Osteoblast (primary cell): Measurements from ENCODE around the gene NFKBIL1. TPM values are rescaled to one million over a fixed set of nuclear protein-coding genes. Genes with fewer than 3 reads are reported as not detected.
A peak's percentile ranks its signal among the peaks of the same experiment; 100 is the strongest.

ENCODE experiments used
- DNase-seq: peaks from one replicate; pipeline ENCODE4 v3.0.0; 2011; ENCODE audit warnings: low spot score, mixed read lengths; ENCODE audit not compliant: insufficient read length; ENCODE audit errors: missing footprints
- H2AFZ ChIP-seq: 2 replicates; pipeline ENCODE4 v1.6.0; 2011; ENCODE audit warnings: mild to moderate bottlenecking, low read length
- H3K27ac ChIP-seq: 2 replicates; pipeline ENCODE4 v1.5.1; 2011; ENCODE audit warnings: mild to moderate bottlenecking, low read depth, low read length, moderate library complexity
- H3K27me3 ChIP-seq: 2 replicates; pipeline ENCODE4 v1.6.0; 2012; ENCODE audit warnings: mild to moderate bottlenecking, control low read depth, inconsistent platforms, low read length, moderate library complexity; ENCODE audit not compliant: insufficient read depth
- H3K36me3 ChIP-seq: 2 replicates; pipeline ENCODE4 v1.5.1; 2011; ENCODE audit warnings: mild to moderate bottlenecking, low read length, control low read depth, moderate library complexity; ENCODE audit not compliant: insufficient read depth
- H3K4me1 ChIP-seq: 2 replicates; pipeline ENCODE4 v1.5.1; 2011; ENCODE audit warnings: mild to moderate bottlenecking, low read length, control low read depth, moderate library complexity; ENCODE audit not compliant: insufficient read depth
- H3K4me2 ChIP-seq: 2 replicates; pipeline ENCODE4 v1.6.0; 2011; ENCODE audit warnings: mild to moderate bottlenecking, low read length; ENCODE audit not compliant: insufficient read depth
- H3K4me3 ChIP-seq: fragments of 200-600 bp; sonication (generic); 3 replicates; pipeline ENCODE4 v1.5.1; 2012; ENCODE audit warnings: mild to moderate bottlenecking, low read length, inconsistent platforms; ENCODE audit not compliant: insufficient read depth
- H3K79me2 ChIP-seq: 2 replicates; pipeline ENCODE4 v1.6.0; 2012; ENCODE audit warnings: mild to moderate bottlenecking, low read length, control low read depth, inconsistent platforms; ENCODE audit not compliant: insufficient read depth
- H3K9me3 ChIP-seq: 2 replicates; pipeline ENCODE4 v1.5.1; 2011; ENCODE audit warnings: low read depth, low read length, control low read depth
- H4K20me1 ChIP-seq: 2 replicates; pipeline ENCODE4 v1.6.0; 2012; ENCODE audit warnings: mild to moderate bottlenecking, low read length, control low read depth; ENCODE audit not compliant: insufficient read depth
- CTCF ChIP-seq: IDR thresholded peaks from 2 replicates; pipeline ENCODE4 v1.5.1; 2011; ENCODE audit warnings: mild to moderate bottlenecking, low read depth, low read length, moderate library complexity; ENCODE audit errors: extremely low read depth
- total RNA-seq: library from RNA; depleted of rRNA; stranded (reverse); fragments of >200 nt; gene quantifications from 2 replicates; pipeline ENCODE4 v1.2.3, GENCODE V29; 2012

Gene NFKBIL1
- total RNA-seq, 1 donor: 56.8 TPM

DNA sequence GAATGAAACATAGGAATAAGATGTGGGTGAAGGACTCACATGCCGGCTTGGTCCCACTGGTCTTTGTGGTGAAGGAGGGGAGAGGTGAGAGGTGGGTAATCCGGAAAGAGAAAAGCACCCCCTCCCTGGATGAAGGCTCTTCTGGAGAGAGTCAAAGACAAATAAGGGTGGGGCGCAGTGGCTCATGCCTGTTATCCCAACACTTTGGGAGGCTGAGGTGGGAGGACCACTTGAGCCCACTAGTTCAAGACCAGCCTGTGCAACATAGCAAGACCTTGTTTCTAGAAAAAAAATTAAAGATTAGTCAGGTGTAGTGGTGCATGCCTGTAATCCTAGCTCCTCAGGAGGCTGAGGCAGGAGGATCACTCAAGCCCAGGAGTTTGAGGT lies 31.7 kb downstream of the NFKBIL1 start:
- Histone ChIP-seq H3K27me3 (no peaks in the 10 kb centered on the region), H3K9me3 (no peaks in the 10 kb centered on the region), H3K4me3 (no peak overlapping the region), H3K79me2 (no peaks in the 10 kb centered on the region), H4K20me1 (no peaks in the 10 kb centered on the region), H2AFZ (no peak overlapping the region), H3K4me2 (no peak overlapping the region), H3K36me3 (no peaks in the 10 kb centered on the region), H3K4me1 (peaks cover 14% of the 10 kb centered on the region), H3K27ac (no peak overlapping the region)
- TF ChIP-seq CTCF: no peak
- DNase-seq: no peak

GRCh38 chr6:31579546-31580437 lies 32.4 kb downstream of the NFKBIL1 start:
- no peak for TF ChIP-seq CTCF
- H3K27ac ChIP-seq: no peak overlapping the region
- peak overlapping the region; percentile 98 for H2AFZ ChIP-seq
- H3K4me3 ChIP-seq: no peak overlapping the region
- H4K20me1 ChIP-seq: no peaks in the 10 kb centered on the region
- DNase-seq: no peak
- H3K9me3 ChIP-seq: no peaks in the 10 kb centered on the region
- peak overlapping the region; percentile 97 for H3K4me2 ChIP-seq
- H3K79me2 ChIP-seq: no peaks in the 10 kb centered on the region
- no peaks in the 10 kb centered on the region for H3K36me3 ChIP-seq
- H3K4me1 ChIP-seq: peaks cover 14% of the 10 kb centered on the region
- H3K27me3 ChIP-seq: no peaks in the 10 kb centered on the region

- Histone ChIP-seq H3K36me3 (no peaks in the 10 kb centered on the region), H3K4me3 (peak overlapping the region; percentile 95), H4K20me1 (no peaks in the 10 kb centered on the region), H3K4me2 (peak overlapping the region; percentile 97), H2AFZ (peak overlapping the region; percentile 98), H3K27me3 (no peaks in the 10 kb centered on the region), H3K27ac (no peak overlapping the region), H3K9me3 (no peaks in the 10 kb centered on the region), H3K79me2 (no peaks in the 10 kb centered on the region), H3K4me1 (peaks cover 12% of the 10 kb centered on the region)
- no peak for DNase-seq
- TF ChIP-seq CTCF: no peak
Observed at GRCh38 chr6:31580438-31580740, 33.0 kb downstream of the NFKBIL1 start.

- Histone ChIP-seq H4K20me1 (no peaks in the 10 kb centered on the region), H3K36me3 (no peaks in the 10 kb centered on the region), H3K27me3 (no peaks in the 10 kb centered on the region), H3K4me1 (peaks cover 12% of the 10 kb centered on the region), H3K4me2 (peak overlapping the region; percentile 97), H3K79me2 (no peaks in the 10 kb centered on the region), H3K9me3 (no peaks in the 10 kb centered on the region), H2AFZ (peak overlapping the region; percentile 98), H3K27ac (peak overlapping the region; percentile 48), H3K4me3 (peak overlapping the region; percentile 95)
- TF ChIP-seq CTCF: peak; percentile 81
- DNase-seq: peak; percentile 99
Observed at GRCh38 chr6:31580807-31581433, 33.5 kb downstream of the NFKBIL1 start.
